Hippocampal formation (tissue), 2 donors: ENCODE data around the gene BPIFB1.
A peak's percentile ranks its signal among the peaks of the same experiment; 100 is the strongest.

Experiments used
- DNase-seq, 2 donors: peaks; one replicate each; lab custom pipeline; 2025; lab: John Stamatoyannopoulos, UW

BPIFB1 gene

GRCh38 chr20:33282991-33283555, at the start of gene BPIFB1:
Gene BPIFB1, plus strand, starts transcription at chr20:33283214. Its CDS starts 2,860 bp downstream, at chr20:33286074.
- DNase-seq: no peak

GRCh38 chr20:33234050-33234449, 49.0 kb upstream of the BPIFB1 start:
- no peak for DNase-seq

GRCh38 chr20:33235696-33236095, 47.3 kb upstream of the BPIFB1 start, which contains the start of gene BPIFA1:
Gene BPIFA1, plus strand, starts transcription at chr20:33235996. Its CDS starts 1,716 bp downstream, at chr20:33237712.
- no peak for DNase-seq

GRCh38 chr20:33236351-33236750, 46.7 kb upstream of the BPIFB1 start:
- DNase-seq: no peak

GRCh38 chr20:33237989-33238388, 45.0 kb upstream of the BPIFB1 start:
- DNase-seq: no peak

- no peak for DNase-seq
Measured at GRCh38 chr20:33239418-33239817, 43.6 kb upstream of the BPIFB1 start.

- DNase-seq: no peak
Measured at GRCh38 chr20:33239979-33240736, 42.9 kb upstream of the BPIFB1 start.

- DNase-seq: no peak
Measured at GRCh38 chr20:33240923-33241322, 42.1 kb upstream of the BPIFB1 start.

GRCh38 chr20:33242319-33243100, 40.5 kb upstream of the BPIFB1 start:
- no peak for DNase-seq

GRCh38 chr20:33246077-33246476, 36.9 kb upstream of the BPIFB1 start:
- DNase-seq: no peak

- DNase-seq: no peak
Measured at GRCh38 chr20:33249456-33249855, 33.6 kb upstream of the BPIFB1 start.

GRCh38 chr20:33250666-33251065, 32.3 kb upstream of the BPIFB1 start:
- DNase-seq: no peak

- no peak for DNase-seq
Measured at GRCh38 chr20:33251496-33251895, 31.5 kb upstream of the BPIFB1 start.

- DNase-seq: no peak
Measured at GRCh38 chr20:33252460-33252859, 30.6 kb upstream of the BPIFB1 start.

GRCh38 chr20:33255005-33255404, 28.0 kb upstream of the BPIFB1 start:
- no peak for DNase-seq

GRCh38 chr20:33257237-33257636, 25.8 kb upstream of the BPIFB1 start:
- no peak for DNase-seq

- no peak for DNase-seq
Measured at GRCh38 chr20:33259371-33259770, 23.6 kb upstream of the BPIFB1 start.

- no peak for DNase-seq
Measured at GRCh38 chr20:33261465-33261864, 21.5 kb upstream of the BPIFB1 start.

- peak; percentile 47 to 87 for DNase-seq
Measured at GRCh38 chr20:33262658-33263065, 20.4 kb upstream of the BPIFB1 start.

- DNase-seq: peak in 1 of 2 donors; percentile 16
Measured at GRCh38 chr20:33263784-33264183, 19.2 kb upstream of the BPIFB1 start.

GRCh38 chr20:33267701-33268100, 15.3 kb upstream of the BPIFB1 start:
- DNase-seq: no peak

GRCh38 chr20:33272155-33272873, 10.7 kb upstream of the BPIFB1 start:
- DNase-seq: no peak
